Measurements from ENCODE around the gene WSCD2. TPM values are rescaled to one million over a fixed set of nuclear protein-coding genes. Genes with fewer than 3 reads are reported as not detected.

The WSCD2 gene
- total RNA-seq, 1 donor from 2014 or later = 72.9 TPM

- Mint-ChIP-seq H3K27me3 (peaks cover 30% of the 10 kb centered on the region), H3K27ac (no peak overlapping the region), H3K9me3 (no peaks in the 10 kb centered on the region), H3K4me3 (no peak overlapping the region), H3K4me1 (ENCODE audit: unreplicated experiment) (peaks cover 8% of the 10 kb centered on the region), H3K36me3 (no peaks in the 10 kb centered on the region)
- no peak for DNase-seq (ENCODE audit: extremely low spot score, unreplicated experiment)
- TF ChIP-seq, protein P1, sequence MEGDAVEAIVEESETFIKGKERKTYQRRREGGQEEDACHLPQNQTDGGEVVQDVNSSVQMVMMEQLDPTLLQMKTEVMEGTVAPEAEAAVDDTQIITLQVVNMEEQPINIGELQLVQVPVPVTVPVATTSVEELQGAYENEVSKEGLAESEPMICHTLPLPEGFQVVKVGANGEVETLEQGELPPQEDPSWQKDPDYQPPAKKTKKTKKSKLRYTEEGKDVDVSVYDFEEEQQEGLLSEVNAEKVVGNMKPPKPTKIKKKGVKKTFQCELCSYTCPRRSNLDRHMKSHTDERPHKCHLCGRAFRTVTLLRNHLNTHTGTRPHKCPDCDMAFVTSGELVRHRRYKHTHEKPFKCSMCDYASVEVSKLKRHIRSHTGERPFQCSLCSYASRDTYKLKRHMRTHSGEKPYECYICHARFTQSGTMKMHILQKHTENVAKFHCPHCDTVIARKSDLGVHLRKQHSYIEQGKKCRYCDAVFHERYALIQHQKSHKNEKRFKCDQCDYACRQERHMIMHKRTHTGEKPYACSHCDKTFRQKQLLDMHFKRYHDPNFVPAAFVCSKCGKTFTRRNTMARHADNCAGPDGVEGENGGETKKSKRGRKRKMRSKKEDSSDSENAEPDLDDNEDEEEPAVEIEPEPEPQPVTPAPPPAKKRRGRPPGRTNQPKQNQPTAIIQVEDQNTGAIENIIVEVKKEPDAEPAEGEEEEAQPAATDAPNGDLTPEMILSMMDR (conservative IDR thresholded peaks at IDR 0.05) = no peak
These were observed 65.5 kb downstream of the WSCD2 start for GRCh38 chr12:108194585-108194984.

- no peak overlapping the region for H3K4me3 Mint-ChIP-seq
- H3K27ac Mint-ChIP-seq = no peak overlapping the region
- no peaks in the 10 kb centered on the region for H3K36me3 Mint-ChIP-seq
- no peaks in the 10 kb centered on the region for H3K9me3 Mint-ChIP-seq
- H3K27me3 Mint-ChIP-seq = peaks cover 25% of the 10 kb centered on the region
- TF ChIP-seq, protein P1 (conservative IDR thresholded peaks at IDR 0.05) = no peak
- DNase-seq (ENCODE audit: extremely low spot score, unreplicated experiment) = no peak
- H3K4me1 Mint-ChIP-seq (ENCODE audit: unreplicated experiment) = no peaks in the 10 kb centered on the region
These were observed 67.2 kb downstream of the WSCD2 start for GRCh38 chr12:108196319-108196718.

- DNase-seq (ENCODE audit: extremely low spot score, unreplicated experiment) = no peak
- Mint-ChIP-seq H3K9me3 (no peaks in the 10 kb centered on the region), H3K4me1 (ENCODE audit: unreplicated experiment) (no peaks in the 10 kb centered on the region), H3K4me3 (no peak overlapping the region), H3K27ac (no peak overlapping the region), H3K36me3 (no peaks in the 10 kb centered on the region), H3K27me3 (peaks cover 29% of the 10 kb centered on the region)
- TF ChIP-seq, protein P1 (conservative IDR thresholded peaks at IDR 0.05) = no peak
These were observed 67.8 kb downstream of the WSCD2 start for GRCh38 chr12:108196921-108197320.

GRCh38 chr12:108198043-108198442 lies 69.0 kb downstream of the WSCD2 start:
- Mint-ChIP-seq H3K27ac (no peak overlapping the region), H3K4me3 (no peak overlapping the region), H3K9me3 (no peaks in the 10 kb centered on the region), H3K4me1 (ENCODE audit: unreplicated experiment) (no peaks in the 10 kb centered on the region), H3K27me3 (peaks cover 36% of the 10 kb centered on the region), H3K36me3 (no peaks in the 10 kb centered on the region)
- TF ChIP-seq, protein P1 (conservative IDR thresholded peaks at IDR 0.05) = no peak
- no peak for DNase-seq (ENCODE audit: extremely low spot score, unreplicated experiment)

DNA sequence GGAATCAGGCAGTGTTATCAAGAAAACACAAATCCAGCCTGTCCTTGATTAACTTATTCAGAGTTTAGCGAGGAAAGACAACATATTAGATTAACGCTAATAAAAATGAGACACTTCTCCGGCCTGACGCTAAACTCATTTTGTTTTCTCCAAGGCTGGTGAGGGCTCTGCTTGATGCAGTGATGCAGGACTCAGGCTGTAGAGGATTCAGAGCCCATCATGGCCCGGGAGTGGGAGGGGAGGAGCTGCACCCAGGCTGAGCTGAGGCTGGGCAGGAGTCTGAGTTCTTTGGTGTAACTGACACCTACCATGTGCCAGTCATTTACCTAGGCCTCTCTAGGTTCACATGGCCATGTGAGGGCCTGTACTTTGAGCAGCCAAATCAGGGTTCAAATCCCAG lies 70.0 kb downstream of the WSCD2 start:
- Mint-ChIP-seq H3K4me3 (no peak overlapping the region), H3K4me1 (ENCODE audit: unreplicated experiment) (no peaks in the 10 kb centered on the region), H3K9me3 (no peaks in the 10 kb centered on the region), H3K27me3 (peaks cover 35% of the 10 kb centered on the region), H3K27ac (no peak overlapping the region), H3K36me3 (no peaks in the 10 kb centered on the region)
- DNase-seq (ENCODE audit: extremely low spot score, unreplicated experiment) = no peak
- TF ChIP-seq, protein P1 (conservative IDR thresholded peaks at IDR 0.05) = no peak

DNA sequence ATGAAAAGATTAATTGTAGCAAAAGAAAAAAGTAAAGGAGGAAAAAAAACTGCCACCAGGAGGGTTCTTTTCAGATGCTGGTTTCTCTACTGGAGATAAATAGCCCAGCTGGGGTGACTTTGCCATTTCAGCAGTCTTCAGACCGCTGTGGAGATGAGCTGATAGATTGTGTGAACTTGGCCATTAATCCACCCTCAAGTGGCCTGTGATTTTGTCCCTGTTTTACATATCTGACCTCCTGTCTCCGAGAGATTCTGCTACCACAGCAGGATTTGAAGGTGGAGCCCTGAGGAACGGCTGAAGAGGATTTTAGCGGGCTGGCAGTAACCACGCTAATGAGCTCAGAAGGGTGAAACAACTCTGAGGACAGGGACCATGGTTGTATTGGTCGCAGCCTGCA lies 72.7 kb downstream of the WSCD2 start:
- Mint-ChIP-seq H3K36me3 (no peaks in the 10 kb centered on the region), H3K27me3 (peaks cover 43% of the 10 kb centered on the region), H3K9me3 (no peaks in the 10 kb centered on the region), H3K4me1 (ENCODE audit: unreplicated experiment) (no peaks in the 10 kb centered on the region), H3K4me3 (no peak overlapping the region), H3K27ac (no peak overlapping the region)
- TF ChIP-seq, protein P1 (conservative IDR thresholded peaks at IDR 0.05) = no peak
- DNase-seq (ENCODE audit: extremely low spot score, unreplicated experiment) = no peak

All from type B pancreatic cell (in vitro differentiated cells).